H1 (cell line): ENCODE results near the gene SH3RF2. TPM values are rescaled to one million over a fixed set of nuclear protein-coding genes. Genes with fewer than 3 reads are reported as not detected.

ENCODE experiments used
- CTCF ChIA-PET: fragments of 300-600 bp; sonication (Branson Sonifier 250); formaldehyde crosslinking; loops from one replicate; lab custom pipeline; 2021; ENCODE audit not compliant: partially characterized antibody; lab: Charles Lee
- POLR2A ChIA-PET: fragments of 300-600 bp; sonication (Branson Sonifier 250); formaldehyde crosslinking; loops from one replicate; lab custom pipeline; 2021; ENCODE audit warnings: inconsistent platforms; ENCODE audit not compliant: partially characterized antibody; lab: Charles Lee
- DNase-seq, 2 experiments: peaks; one replicate each; pipeline versions ENCODE4 v3.0.0 to v3.0.0-alpha.2; 2010 to 2022; ENCODE audit warnings: low spot score in 2 of 2, low read depth in 1 of 2, mixed read lengths in 1 of 2
- FAIRE-seq: peaks from 2 replicates; lab custom pipeline; 2011; peaks lifted over from hg19 to GRCh38; lab: Jason Lieb, UNC
- H2AFZ ChIP-seq: 2 replicates; pipeline ENCODE4 v1.8.1; 2012; ENCODE audit warnings: low read length, inconsistent platforms
- H2AK5ac ChIP-seq: 2 replicates; pipeline ENCODE4 v1.6.1; 2013; ENCODE audit warnings: low read depth, low read length
- H2BK120ac ChIP-seq: replicated peaks from 2 replicates; pipeline ENCODE3; 2013; ENCODE audit warnings: low read depth, low read length, inconsistent platforms
- H2BK12ac ChIP-seq: 2 replicates; pipeline ENCODE4 v1.6.1; 2013; ENCODE audit warnings: low read depth, low read length
- H2BK15ac ChIP-seq: 2 replicates; pipeline ENCODE4 v1.6.1; 2013; ENCODE audit warnings: low read length
- H2BK20ac ChIP-seq: 2 replicates; pipeline ENCODE4 v1.6.1; 2013; ENCODE audit warnings: low read length
- H2BK5ac ChIP-seq: 2 replicates; pipeline ENCODE4 v1.6.1; 2013; ENCODE audit warnings: low read depth, low read length
- H3K14ac ChIP-seq: 2 replicates; pipeline ENCODE4 v1.6.1; 2013; ENCODE audit warnings: inconsistent platforms; ENCODE audit not compliant: insufficient read length
- H3K18ac ChIP-seq: 2 replicates; pipeline ENCODE4 v1.6.1; 2013; ENCODE audit warnings: low read length; ENCODE audit errors: extremely low read depth
- H3K23ac ChIP-seq: 2 replicates; pipeline ENCODE4 v1.6.1; 2013; ENCODE audit warnings: inconsistent platforms; ENCODE audit not compliant: insufficient read length
- H3K23me2 ChIP-seq: 2 replicates; pipeline ENCODE4 v1.6.1; 2013; ENCODE audit warnings: low read depth, low read length
- H3K27ac ChIP-seq: 2 replicates; pipeline ENCODE4 v1.6.1; 2011; ENCODE audit warnings: low read depth, low read length, inconsistent platforms
- H3K27me3 ChIP-seq, 4 experiments: replicated peaks in 1 of 4; 1 replicate in 1 of 4; 2 replicates in 3 of 4; pipeline versions ENCODE4 v1.6.1 to v1.8.1; 2011 to 2013; ENCODE audit warnings: low read length in 3 of 4, mild to moderate bottlenecking in 3 of 4, inconsistent platforms in 2 of 4, mixed read lengths in 2 of 4, moderate library complexity in 1 of 4; ENCODE audit not compliant: control insufficient read depth in 3 of 4, insufficient read depth in 3 of 4; ENCODE audit errors: extremely low read depth in 1 of 4
- H3K36me3 ChIP-seq, 4 experiments: 2 replicates each; pipeline versions ENCODE4 v1.6.1 to v1.8.1; 2011 to 2013; ENCODE audit warnings: mild to moderate bottlenecking in 4 of 4, low read length in 3 of 4, moderate library complexity in 2 of 4, control low read depth in 1 of 4, inconsistent platforms in 1 of 4; ENCODE audit not compliant: insufficient read depth in 4 of 4, control insufficient read depth in 2 of 4
- H3K4ac ChIP-seq: replicated peaks from 2 replicates; pipeline ENCODE3; 2013; ENCODE audit warnings: low read length, low read depth, mixed read lengths, inconsistent platforms; ENCODE audit not compliant: insufficient read length
- H3K4me1 ChIP-seq, 4 experiments: replicated peaks in 1 of 4; 1 replicate in 1 of 4; 2 replicates in 3 of 4; pipeline versions ENCODE4 v1.6.1 to v1.8.1; 2011 to 2013; ENCODE audit warnings: low read length in 3 of 4, inconsistent platforms in 2 of 4, mixed read lengths in 1 of 4; ENCODE audit not compliant: insufficient read depth in 4 of 4, control insufficient read depth in 3 of 4
- H3K4me2 ChIP-seq, 2 experiments: 2 replicates each; pipeline versions ENCODE4 v1.6.1 to v1.8.1; 2011 to 2013; ENCODE audit warnings: low read depth in 2 of 2, low read length in 2 of 2, control low read depth in 1 of 2, inconsistent platforms in 1 of 2, mild to moderate bottlenecking in 1 of 2; ENCODE audit not compliant: insufficient read depth in 1 of 2
- H3K4me3 ChIP-seq, 4 experiments: fragments of 200-600, 300-600 bp in 1 of 4; sonication (generic), shearing (Covaris generic), sonication (Bioruptor Twin) in 1 of 4; 2 replicates each; pipeline versions ENCODE4 v1.5.1 to v1.8.1; 2011 to 2016; ENCODE audit warnings: low read length in 4 of 4, low read depth in 3 of 4, control low read depth in 2 of 4, inconsistent platforms in 2 of 4, mild to moderate bottlenecking in 2 of 4, mixed read lengths in 1 of 4, moderate library complexity in 1 of 4; ENCODE audit not compliant: insufficient read depth in 2 of 4; ENCODE audit errors: extremely low read depth in 1 of 4
- H3K56ac ChIP-seq: replicated peaks from 2 replicates; pipeline ENCODE3; 2013; ENCODE audit warnings: low read depth, mild to moderate bottlenecking, mixed read lengths, low read length, inconsistent platforms; ENCODE audit not compliant: insufficient read length
- H3K79me1 ChIP-seq: 2 replicates; pipeline ENCODE4 v1.6.1; 2013; ENCODE audit warnings: low read depth, low read length, control low read depth
- H3K79me2 ChIP-seq, 2 experiments: 2 replicates each; pipeline versions ENCODE4 v1.6.1 to v1.8.1; 2012 to 2013; ENCODE audit warnings: low read length in 2 of 2, mild to moderate bottlenecking in 2 of 2, inconsistent platforms in 1 of 2; ENCODE audit not compliant: insufficient read depth in 2 of 2, control insufficient read depth in 1 of 2
- H3K9ac ChIP-seq, 4 experiments: replicated peaks in 1 of 4; 1 replicate in 1 of 4; 2 replicates in 3 of 4; pipeline versions ENCODE4 v1.6.1 to v1.8.1; 2011 to 2013; ENCODE audit warnings: low read depth in 3 of 4, low read length in 3 of 4, control low read depth in 2 of 4, mild to moderate bottlenecking in 2 of 4, moderate library complexity in 2 of 4, inconsistent platforms in 1 of 4; ENCODE audit errors: extremely low read depth in 1 of 4
- H3K9me3 ChIP-seq, 2 experiments: 2 replicates each; pipeline versions ENCODE4 v1.6.1 to v1.8.1; 2012 to 2013; ENCODE audit warnings: mild to moderate bottlenecking in 2 of 2, moderate library complexity in 2 of 2, control low read depth in 1 of 2, inconsistent platforms in 1 of 2, low read depth in 1 of 2, low read length in 1 of 2, mixed read lengths in 1 of 2; ENCODE audit not compliant: insufficient read depth in 2 of 2
- H4K20me1 ChIP-seq, 2 experiments: replicated peaks in 1 of 2; 2 replicates each; pipeline versions ENCODE3 to v1.8.1; 2011 to 2013; ENCODE audit warnings: inconsistent platforms in 2 of 2, low read length in 2 of 2, mild to moderate bottlenecking in 1 of 2; ENCODE audit not compliant: insufficient read depth in 2 of 2, control insufficient read depth in 1 of 2
- H4K5ac ChIP-seq: 2 replicates; pipeline ENCODE4 v1.6.1; 2013; ENCODE audit warnings: low read length, low read depth, mixed read lengths, inconsistent platforms; ENCODE audit not compliant: insufficient read length
- H4K8ac ChIP-seq: 2 replicates; pipeline ENCODE4 v1.8.0; 2013; ENCODE audit warnings: mild to moderate bottlenecking, moderate library complexity, low read length, inconsistent platforms; ENCODE audit not compliant: insufficient read depth; ENCODE audit errors: extremely low read depth
- H4K91ac ChIP-seq: replicated peaks from 2 replicates; pipeline ENCODE3; 2013; ENCODE audit warnings: low read length, mixed read lengths, inconsistent platforms; ENCODE audit not compliant: insufficient read length
- BRCA1 ChIP-seq: IDR thresholded peaks from 2 replicates; pipeline ENCODE4 v1.6.1; 2012; ENCODE audit warnings: low read depth, low read length, improper control_type of control experiment
- GABPA ChIP-seq: IDR thresholded peaks from 2 replicates; pipeline ENCODE4 v1.6.1; 2011; ENCODE audit warnings: mild to moderate bottlenecking, low read length, moderate library complexity, borderline replicate concordance; ENCODE audit not compliant: insufficient read depth
- KDM1A ChIP-seq: fragments of 200-600, 300-600 bp; sonication (generic); IDR thresholded peaks from 2 replicates; pipeline ENCODE4 v1.7.1; 2016; ENCODE audit warnings: mild to moderate bottlenecking, low read length, borderline replicate concordance
- KDM5A ChIP-seq: fragments of 200-600 bp; IDR thresholded peaks from 2 replicates; pipeline ENCODE4 v1.7.1; 2012; ENCODE audit warnings: mild to moderate bottlenecking, low read length, inconsistent platforms, mixed read lengths
- NRF1 ChIP-seq: IDR thresholded peaks from 2 replicates; pipeline ENCODE4 v1.6.1; 2011; ENCODE audit warnings: mild to moderate bottlenecking, low read depth, low read length, improper control_type of control experiment
- POU5F1 ChIP-seq: IDR thresholded peaks from 2 replicates; pipeline ENCODE4 v1.6.1; 2011; ENCODE audit warnings: low read depth, mild to moderate bottlenecking, low read length, moderate library complexity
- RBBP5 ChIP-seq: IDR thresholded peaks from 2 replicates; pipeline ENCODE4 v1.7.1; 2012; ENCODE audit warnings: low read depth, mild to moderate bottlenecking, inconsistent platforms, low read length, moderate library complexity, borderline replicate concordance
- SIX5 ChIP-seq: IDR thresholded peaks from 2 replicates; pipeline ENCODE4 v1.6.1; 2011; ENCODE audit warnings: mild to moderate bottlenecking, low read depth, low read length
- SUZ12 ChIP-seq: fragments of 200-600 bp; sonication (generic); IDR thresholded peaks from 2 replicates; pipeline ENCODE4 v1.6.1; 2012; ENCODE audit warnings: mild to moderate bottlenecking, inconsistent platforms, low read length, moderate library complexity, mixed read lengths
- TEAD4 ChIP-seq: IDR thresholded peaks from 2 replicates; pipeline ENCODE4 v1.6.1; 2012; ENCODE audit warnings: low read depth, low read length, inconsistent platforms, mixed read lengths
- ZNF274 ChIP-seq: IDR thresholded peaks from 2 replicates; pipeline ENCODE4 v1.7.0; 2012; ENCODE audit warnings: low read length, borderline replicate concordance; ENCODE audit errors: extremely low read depth
- WGBS, 2 experiments: shearing (Covaris generic) in 1 of 2; methylation state at CpG; one replicate each; pipeline versions ENCODE4 v1.1.6 to v1.1.7; 2013 to 2015; ENCODE audit warnings: low lambda C conversion rate in 2 of 2, mixed read lengths in 2 of 2, inconsistent platforms in 1 of 2, low coverage in 1 of 2, missing lambda C conversion rate in 1 of 2; ENCODE audit not compliant: insufficient replicate concordance in 2 of 2, insufficient coverage in 1 of 2, insufficient read length in 1 of 2; ENCODE audit errors: extremely low coverage in 1 of 2, missing lambda C conversion rate in 1 of 2; 5-methylcytosine and 5-hydroxymethylcytosine counted together
- polyA plus RNA-seq, 7 experiments: library from polyadenylated mRNA; depleted of rRNA in 3 of 7; stranded (reverse) in 5 of 7; unstranded in 2 of 7; fragments of >200 nt in 5 of 7; fragments of 200-250 nt in 2 of 7; gene quantifications; 1 replicate in 5 of 7; 2 replicates in 1 of 7; 4 replicates in 1 of 7; pipeline versions ENCODE4 v1.2.1 to v1.2.3, GENCODE V29; 2011 to 2013; ENCODE audit warnings: missing spikeins in 2 of 7, mixed read lengths in 2 of 7
- total RNA-seq: library from RNA; stranded (reverse); fragmentation: NEBNext Ultra II Directional; extraction: Animal tissue kit (Norgen Biotek cat#: 25700); gene quantifications from 2 replicates; pipeline ENCODE4 v1.2.1, GENCODE V29; 2021
- TF ChIP-seq, protein P1 (sequence below): IDR thresholded peaks from 2 replicates; pipeline ENCODE4 v1.6.1; 2012; ENCODE audit warnings: inconsistent platforms

Gene SH3RF2
- total and polyA plus RNA-seq, 2 of the 8 experiments (the other 6 are each of a cell fraction or from before 2014, with no cell fraction given): 0.80 to 0.95 TPM

DNA sequence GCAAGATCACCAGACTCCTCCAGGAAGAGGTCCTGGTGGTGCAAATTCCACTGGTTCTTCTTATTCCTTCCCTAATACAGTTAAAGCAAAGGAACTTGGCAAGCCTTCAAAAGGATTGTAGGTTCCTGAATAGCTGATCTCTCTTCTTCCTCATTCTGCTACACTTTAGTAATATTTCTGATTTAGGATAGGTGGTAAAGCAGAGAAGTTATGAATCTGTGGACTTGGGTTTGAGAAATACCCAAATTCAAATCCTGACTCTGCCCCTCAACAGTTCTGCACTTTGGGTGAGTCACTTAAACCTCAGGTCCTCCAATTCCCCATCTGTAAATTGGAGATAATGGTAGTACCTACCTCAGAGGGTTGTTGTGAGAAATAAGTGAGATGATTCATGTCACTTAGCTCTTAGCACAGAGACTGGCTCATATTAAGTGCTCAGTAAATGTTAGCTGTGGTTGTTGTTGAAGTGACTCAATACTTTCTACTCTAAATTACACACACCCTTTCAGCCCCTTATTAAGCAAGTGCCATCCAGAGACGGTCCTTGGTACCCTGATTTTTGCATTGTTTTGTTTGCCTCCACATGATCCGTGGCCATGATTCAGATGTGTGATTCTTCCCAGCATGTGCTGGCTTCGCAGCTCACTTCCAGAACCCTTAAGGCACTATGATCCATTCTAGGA is 5.2 kb downstream of the SH3RF2 start:
- POLR2A ChIA-PET: interaction anchor here (0.6 kb wide), 1 partner anchor 28 kb away, joined by 3 read pairs; no protein-coding TSS in a partner anchor
- H4K8ac ChIP-seq: no peak overlapping the region
- H3K79me2 ChIP-seq: no peaks in the 10 kb centered on the region
- TF ChIP-seq KDM5A (no peak), TEAD4 (no peak), SUZ12 (no peak), SIX5 (no peak), POU5F1 (no peak), BRCA1 (no peak), RBBP5 (no peak), NRF1 (no peak), KDM1A (no peak), ZNF274 (no peak), GABPA (no peak)
- TF ChIP-seq, protein P1, sequence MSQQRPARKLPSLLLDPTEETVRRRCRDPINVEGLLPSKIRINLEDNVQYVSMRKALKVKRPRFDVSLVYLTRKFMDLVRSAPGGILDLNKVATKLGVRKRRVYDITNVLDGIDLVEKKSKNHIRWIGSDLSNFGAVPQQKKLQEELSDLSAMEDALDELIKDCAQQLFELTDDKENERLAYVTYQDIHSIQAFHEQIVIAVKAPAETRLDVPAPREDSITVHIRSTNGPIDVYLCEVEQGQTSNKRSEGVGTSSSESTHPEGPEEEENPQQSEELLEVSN: no peak

More for the DNA sequence above, 5.2 kb downstream of the SH3RF2 start:
- Histone ChIP-seq H3K4me3 (no peak overlapping the region), H3K23ac (no peak overlapping the region), H4K91ac (no peak overlapping the region), H3K79me1 (no peaks in the 10 kb centered on the region), H3K36me3 (no peaks in the 10 kb centered on the region), H2BK120ac (no peak overlapping the region), H3K27me3 (peaks cover 0 to 5% (median 0%) of the 10 kb centered on the region in 4 experiments; a peak in 2 of 7 replicates), H3K9ac (no peak overlapping the region), H3K27ac (no peak overlapping the region), H3K23me2 (peaks cover 3% of the 10 kb centered on the region; the same call in 1 of the 2 replicates), H2BK20ac (no peak overlapping the region), H4K5ac (no peak overlapping the region), H2BK5ac (no peak overlapping the region), H4K20me1 (no peaks in the 10 kb centered on the region), H3K4me2 (no peak overlapping the region), H3K4ac (no peak overlapping the region), H2AK5ac (no peak overlapping the region), H2AFZ (no peak overlapping the region), H2BK12ac (no peak overlapping the region), H3K9me3 (no peaks in the 10 kb centered on the region), H2BK15ac (no peak overlapping the region), H3K18ac (no peak overlapping the region), H3K56ac (no peak overlapping the region), H3K14ac (no peak overlapping the region), H3K4me1 (peaks cover 7 to 16% (median 14%) of the 10 kb centered on the region in 4 experiments)
- no peak for DNase-seq
- WGBS, 2 experiments: 86% methylated on average over 3 of the region's 3 CpGs; no CpG with 5 or more reads in 1 of the 2 experiments
- CTCF ChIA-PET: interaction anchor here (1.2 to 2.2 kb wide), 2 partner anchors 16 to 40 kb away, joined by 3 to 6 read pairs; no protein-coding TSS in a partner anchor
- no peak for FAIRE-seq
